HEK293 (cell line): Measurements from ENCODE around the gene HEMK1.

ENCODE experiments used
- CTCF ChIP-seq: fragments of 450-650 bp; formaldehyde crosslinking; IDR thresholded peaks from 2 replicates; pipeline ENCODE4 v1.5.1; 2016; ENCODE audit warnings: missing biosample characterization, missing genetic modification characterization
- GFI1B ChIP-seq: fragments of 450-650 bp; formaldehyde crosslinking; IDR thresholded peaks from 2 replicates; pipeline ENCODE4 v1.5.1; 2016; ENCODE audit warnings: missing biosample characterization, missing genetic modification characterization
- TCF7L2 ChIP-seq: IDR thresholded peaks from 2 replicates; pipeline ENCODE4 v1.6.1; 2011; ENCODE audit warnings: low read depth, mild to moderate bottlenecking, inconsistent platforms, low read length, moderate library complexity, borderline replicate concordance
- ZNF175 ChIP-seq: fragments of 450-650 bp; formaldehyde crosslinking; IDR thresholded peaks from 2 replicates; pipeline ENCODE4 v1.5.1; 2016; ENCODE audit warnings: missing biosample characterization, missing genetic modification characterization
- ZNF391 ChIP-seq: fragments of 450-650 bp; formaldehyde crosslinking; IDR thresholded peaks from 2 replicates; pipeline ENCODE4 v1.5.1; 2016; ENCODE audit warnings: low read depth, missing biosample characterization, missing genetic modification characterization, borderline replicate concordance
- ZNF473 ChIP-seq: fragments of 450-650 bp; formaldehyde crosslinking; IDR thresholded peaks from 2 replicates; pipeline ENCODE4 v1.5.1; 2017; ENCODE audit warnings: missing biosample characterization, missing genetic modification characterization
- ZNF707 ChIP-seq: fragments of 450-650 bp; formaldehyde crosslinking; IDR thresholded peaks from 2 replicates; pipeline ENCODE4 v1.5.1; 2016; ENCODE audit warnings: missing biosample characterization, missing genetic modification characterization
- TF ChIP-seq, protein P1 (sequence below): fragments of 450-650 bp; formaldehyde crosslinking; IDR thresholded peaks from 2 replicates; pipeline ENCODE4 v1.5.1; 2016; ENCODE audit warnings: missing biosample characterization, missing genetic modification characterization
- TF ChIP-seq, protein P2 (sequence below): fragments of 450-650 bp; formaldehyde crosslinking; IDR thresholded peaks from 2 replicates; pipeline ENCODE4 v1.5.1; 2016; ENCODE audit warnings: missing biosample characterization, missing genetic modification characterization
- TF ChIP-seq, protein P3 (sequence below): fragments of 450-650 bp; formaldehyde crosslinking; IDR thresholded peaks from 2 replicates; pipeline ENCODE4 v1.5.1; 2016; ENCODE audit warnings: missing biosample characterization, missing genetic modification characterization
- TF ChIP-seq, protein P4 (sequence below): fragments of 450-650 bp; formaldehyde crosslinking; IDR thresholded peaks from 2 replicates; pipeline ENCODE4 v1.5.1; 2016; ENCODE audit warnings: missing biosample characterization, missing genetic modification characterization
- TF ChIP-seq, protein P5 (sequence below): sonication (generic); formaldehyde crosslinking; IDR thresholded peaks from 2 replicates; pipeline ENCODE4 v1.8.1; 2022; ENCODE audit warnings: mild to moderate bottlenecking, moderate library complexity, missing genetic modification reagents

DNA sequence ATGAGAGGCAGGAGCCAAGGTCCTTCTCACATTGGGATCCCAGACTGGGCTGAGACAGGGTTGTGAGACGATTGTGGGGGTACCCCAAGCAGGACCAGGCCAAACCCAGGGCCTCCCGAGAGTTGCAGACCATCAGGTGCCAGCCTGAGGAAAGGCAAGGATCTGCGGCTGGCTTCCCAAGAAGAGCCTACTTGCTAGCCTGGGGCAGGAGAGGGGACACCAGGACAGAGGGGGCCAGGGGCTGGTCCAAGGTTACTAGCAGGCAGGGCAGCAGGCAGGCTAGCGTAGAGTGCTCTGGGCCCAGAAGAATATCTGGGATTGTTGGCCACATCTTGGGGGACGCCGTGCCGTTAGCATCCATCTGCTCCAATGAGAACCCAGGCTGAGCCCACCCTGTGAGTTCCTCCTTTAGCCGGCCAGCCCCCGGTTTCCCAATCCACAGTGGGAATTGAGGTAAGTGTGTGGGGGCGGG is 41.7 kb downstream of the HEMK1 start:
- TF ChIP-seq ZNF707 (tag by site-specific recombination) (no peak), CTCF (tag by site-specific recombination) (no peak), ZNF473 (tag by site-specific recombination) (no peak), GFI1B (tag by site-specific recombination) (no peak), ZNF175 (no peak), ZNF391 (no peak), TCF7L2 (no peak)
- TF ChIP-seq, protein P1, sequence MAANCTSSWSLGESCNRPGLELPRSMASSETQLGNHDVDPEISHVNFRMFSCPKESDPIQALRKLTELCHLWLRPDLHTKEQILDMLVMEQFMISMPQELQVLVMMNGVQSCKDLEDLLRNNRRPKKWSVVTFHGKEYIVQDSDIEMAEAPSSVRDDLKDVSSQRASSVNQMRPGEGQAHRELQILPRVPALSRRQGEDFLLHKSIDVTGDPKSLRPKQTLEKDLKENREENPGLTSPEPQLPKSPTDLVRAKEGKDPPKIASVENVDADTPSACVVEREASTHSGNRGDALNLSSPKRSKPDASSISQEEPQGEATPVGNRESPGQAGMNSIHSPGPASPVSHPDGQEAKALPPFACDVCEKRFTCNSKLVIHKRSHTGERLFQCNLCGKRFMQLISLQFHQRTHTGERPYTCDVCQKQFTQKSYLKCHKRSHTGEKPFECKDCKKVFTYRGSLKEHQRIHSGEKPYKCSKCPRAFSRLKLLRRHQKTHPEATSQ (tag by site-specific recombination) = no peak
- TF ChIP-seq, protein P2, sequence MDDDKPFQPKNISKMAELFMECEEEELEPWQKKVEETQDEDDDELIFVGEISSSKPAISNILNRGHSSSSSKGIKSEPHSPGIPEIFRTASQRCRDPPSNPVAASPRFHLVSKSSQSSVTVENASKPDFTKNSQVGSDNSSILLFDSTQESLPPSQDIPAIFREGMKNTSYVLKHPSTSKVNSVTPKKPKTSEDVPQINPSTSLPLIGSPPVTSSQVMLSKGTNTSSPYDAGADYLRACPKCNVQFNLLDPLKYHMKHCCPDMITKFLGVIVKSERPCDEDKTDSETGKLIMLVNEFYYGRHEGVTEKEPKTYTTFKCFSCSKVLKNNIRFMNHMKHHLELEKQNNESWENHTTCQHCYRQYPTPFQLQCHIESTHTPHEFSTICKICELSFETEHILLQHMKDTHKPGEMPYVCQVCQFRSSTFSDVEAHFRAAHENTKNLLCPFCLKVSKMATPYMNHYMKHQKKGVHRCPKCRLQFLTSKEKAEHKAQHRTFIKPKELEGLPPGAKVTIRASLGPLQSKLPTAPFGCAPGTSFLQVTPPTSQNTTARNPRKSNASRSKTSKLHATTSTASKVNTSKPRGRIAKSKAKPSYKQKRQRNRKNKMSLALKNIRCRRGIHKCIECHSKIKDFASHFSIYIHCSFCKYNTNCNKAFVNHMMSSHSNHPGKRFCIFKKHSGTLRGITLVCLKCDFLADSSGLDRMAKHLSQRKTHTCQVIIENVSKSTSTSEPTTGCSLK (tag by site-specific recombination) = no peak
- TF ChIP-seq, protein P3, sequence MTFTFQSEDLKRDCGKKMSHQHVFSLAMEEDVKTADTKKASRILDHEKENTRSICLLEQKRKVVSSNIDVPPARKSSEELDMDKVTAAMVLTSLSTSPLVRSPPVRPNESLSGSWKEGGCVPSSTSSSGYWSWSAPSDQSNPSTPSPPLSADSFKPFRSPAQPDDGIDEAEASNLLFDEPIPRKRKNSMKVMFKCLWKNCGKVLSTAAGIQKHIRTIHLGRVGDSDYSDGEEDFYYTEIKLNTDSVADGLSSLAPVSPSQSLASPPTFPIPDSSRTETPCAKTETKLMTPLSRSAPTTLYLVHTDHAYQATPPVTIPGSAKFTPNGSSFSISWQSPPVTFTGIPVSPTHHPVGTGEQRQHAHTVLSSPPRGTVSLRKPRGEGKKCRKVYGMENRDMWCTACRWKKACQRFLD (tag by site-specific recombination) = no peak
- TF ChIP-seq, protein P4, sequence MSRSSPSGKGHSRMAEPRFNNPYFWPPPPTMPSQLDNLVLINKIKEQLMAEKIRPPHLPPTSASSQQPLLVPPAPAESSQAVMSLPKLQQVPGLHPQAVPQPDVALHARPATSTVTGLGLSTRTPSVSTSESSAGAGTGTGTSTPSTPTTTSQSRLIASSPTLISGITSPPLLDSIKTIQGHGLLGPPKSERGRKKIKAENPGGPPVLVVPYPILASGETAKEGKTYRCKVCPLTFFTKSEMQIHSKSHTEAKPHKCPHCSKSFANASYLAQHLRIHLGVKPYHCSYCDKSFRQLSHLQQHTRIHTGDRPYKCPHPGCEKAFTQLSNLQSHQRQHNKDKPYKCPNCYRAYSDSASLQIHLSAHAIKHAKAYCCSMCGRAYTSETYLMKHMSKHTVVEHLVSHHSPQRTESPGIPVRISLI (tag by site-specific recombination) = no peak
- TF ChIP-seq, protein P5, sequence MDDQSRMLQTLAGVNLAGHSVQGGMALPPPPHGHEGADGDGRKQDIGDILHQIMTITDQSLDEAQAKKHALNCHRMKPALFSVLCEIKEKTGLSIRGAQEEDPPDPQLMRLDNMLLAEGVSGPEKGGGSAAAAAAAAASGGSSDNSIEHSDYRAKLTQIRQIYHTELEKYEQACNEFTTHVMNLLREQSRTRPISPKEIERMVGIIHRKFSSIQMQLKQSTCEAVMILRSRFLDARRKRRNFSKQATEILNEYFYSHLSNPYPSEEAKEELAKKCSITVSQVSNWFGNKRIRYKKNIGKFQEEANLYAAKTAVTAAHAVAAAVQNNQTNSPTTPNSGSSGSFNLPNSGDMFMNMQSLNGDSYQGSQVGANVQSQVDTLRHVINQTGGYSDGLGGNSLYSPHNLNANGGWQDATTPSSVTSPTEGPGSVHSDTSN (CRISPR knock-in tag) = no peak
